GM23338 (cell line): ENCODE data around the gene CSTPP1. TPM values are rescaled to one million over a fixed set of nuclear protein-coding genes. Genes with fewer than 3 reads are reported as not detected.

Source experiments
- ATAC-seq: fragments of 200-7000 bp; cut with Tn5 transposase; 3 replicates; pipeline ENCODE4 v1.9.1; 2020
- DNase-seq: peaks from one replicate; pipeline ENCODE4 v3.0.0-alpha.2; 2015; ENCODE audit warnings: low spot score
- H2AFZ ChIP-seq: fragments of 200-600 bp; sonication (generic); 2 replicates; pipeline ENCODE4 v1.8.0; 2016; ENCODE audit warnings: antibody characterized with exemption, mild to moderate bottlenecking, moderate library complexity
- H3F3A ChIP-seq: fragments of 200-600 bp; sonication (generic); replicated peaks from 2 replicates; pipeline ENCODE4 v1.8.0; 2017; ENCODE audit warnings: antibody characterized with exemption, mixed run types, low read depth
- H3K27ac ChIP-seq: fragments of 200-600 bp; sonication (generic); 2 replicates; pipeline ENCODE4 v1.6.1; 2016; ENCODE audit warnings: low read depth
- H3K27me3 ChIP-seq: fragments of 200-600 bp; sonication (generic); 2 replicates; pipeline ENCODE4 v1.8.0; 2016; ENCODE audit warnings: mild to moderate bottlenecking, mixed run types, moderate library complexity; ENCODE audit not compliant: insufficient read depth
- H3K36me3 ChIP-seq: fragments of 200-600 bp; sonication (generic); 2 replicates; pipeline ENCODE4 v1.8.0; 2016; ENCODE audit warnings: mild to moderate bottlenecking; ENCODE audit not compliant: insufficient read depth
- H3K4me1 ChIP-seq: fragments of 200-600 bp; sonication (generic); 2 replicates; pipeline ENCODE4 v1.8.0; 2016; ENCODE audit warnings: mild to moderate bottlenecking, moderate library complexity; ENCODE audit not compliant: insufficient read depth
- H3K4me2 ChIP-seq: fragments of 200-600 bp; sonication (generic); 2 replicates; pipeline ENCODE4 v1.7.1; 2017; ENCODE audit warnings: mixed run types
- H3K4me3 ChIP-seq: fragments of 200-600 bp; sonication (generic); 2 replicates; pipeline ENCODE4 v1.6.1; 2016; ENCODE audit warnings: mixed run types
- H3K79me2 ChIP-seq: fragments of 200-600 bp; sonication (generic); replicated peaks from 2 replicates; pipeline ENCODE4 v1.8.0; 2017; ENCODE audit warnings: mild to moderate bottlenecking; ENCODE audit not compliant: insufficient read depth
- H3K9me2 ChIP-seq: fragments of 200-600 bp; sonication (generic); 2 replicates; pipeline ENCODE4 v1.8.0; 2017; ENCODE audit not compliant: insufficient read depth
- H4K20me1 ChIP-seq: fragments of 200-600 bp; sonication (generic); replicated peaks from 2 replicates; pipeline ENCODE4 v1.8.0; 2017; ENCODE audit warnings: mild to moderate bottlenecking; ENCODE audit not compliant: insufficient read depth
- H3K27ac Mint-ChIP-seq: 2 replicates; pipeline ENCODE4 v1.8.0; 2020; ENCODE audit warnings: inconsistent platforms, mild to moderate bottlenecking, moderate library complexity, mixed read lengths
- H3K27me3 Mint-ChIP-seq: 3 replicates; pipeline ENCODE4 v1.8.0; 2022; ENCODE audit warnings: low read depth, mild to moderate bottlenecking, moderate library complexity, mixed read lengths, inconsistent platforms; ENCODE audit not compliant: insufficient read depth, poor library complexity
- H3K36me3 Mint-ChIP-seq: 3 replicates; pipeline ENCODE4 v1.8.0; 2021; ENCODE audit warnings: low read depth, mild to moderate bottlenecking, inconsistent platforms, moderate library complexity, mixed read lengths
- H3K4me1 Mint-ChIP-seq: 3 replicates; pipeline ENCODE4 v1.8.0; 2020; ENCODE audit warnings: mild to moderate bottlenecking, inconsistent platforms, mixed read lengths
- H3K4me3 Mint-ChIP-seq: 3 replicates; pipeline ENCODE4 v1.8.0; 2021; ENCODE audit warnings: moderate library complexity, mild to moderate bottlenecking, inconsistent platforms, mixed read lengths
- H3K9me3 Mint-ChIP-seq: 3 replicates; pipeline ENCODE4 v1.8.0; 2020; ENCODE audit warnings: moderate library complexity, mild to moderate bottlenecking, inconsistent platforms, mixed read lengths
- CREB1 ChIP-seq: fragments of 250-450 bp; sonication (Bioruptor Pico); IDR thresholded peaks from 2 replicates; pipeline ENCODE4 v1.5.0; 2020; ENCODE audit warnings: low read depth, mild to moderate bottlenecking, moderate library complexity
- CTCF ChIP-seq, 2 experiments: fragments of 200-600 bp in 1 of 2; sonication (generic) in 1 of 2; conservative IDR thresholded peaks; 2 replicates each; pipeline versions ENCODE4 v1.5.1 to v1.6.1; 2016 to 2017; ENCODE audit warnings: antibody characterized with exemption in 2 of 2, low read depth in 2 of 2, mild to moderate bottlenecking in 2 of 2, moderate library complexity in 1 of 2
- EZH2 ChIP-seq: fragments of 200-600 bp; sonication (generic); IDR thresholded peaks from one replicate; pipeline ENCODE4 v1.8.0; 2017; ENCODE audit warnings: antibody characterized with exemption, mild to moderate bottlenecking, low read depth; ENCODE audit not compliant: unreplicated experiment
- EZH2phosphoT487 ChIP-seq: fragments of 200-600 bp; sonication (generic); IDR thresholded peaks from one replicate; pipeline ENCODE4 v1.8.1; 2018; ENCODE audit warnings: antibody characterized with exemption; ENCODE audit not compliant: unreplicated experiment
- JUNB ChIP-seq: IDR thresholded peaks from one replicate; pipeline ENCODE4 v1.6.1; 2016; ENCODE audit warnings: antibody characterized with exemption; ENCODE audit not compliant: unreplicated experiment
- NANOG ChIP-seq: IDR thresholded peaks from 2 replicates; pipeline ENCODE4 v1.6.1; 2016; ENCODE audit warnings: antibody characterized with exemption, borderline replicate concordance
- POLR2AphosphoS5 ChIP-seq: IDR thresholded peaks from 2 replicates; pipeline ENCODE4 v1.6.1; 2016; ENCODE audit warnings: antibody characterized with exemption, low read depth
- STAT1 ChIP-seq: IDR thresholded peaks from one replicate; pipeline ENCODE4 v1.6.1; 2016; ENCODE audit warnings: antibody characterized with exemption; ENCODE audit not compliant: unreplicated experiment
- ZNF114 ChIP-seq: fragments of 250-450 bp; sonication (Bioruptor Pico); IDR thresholded peaks from 2 replicates; pipeline ENCODE4 v1.5.0; 2020; ENCODE audit warnings: mild to moderate bottlenecking, moderate library complexity
- ZNF331 ChIP-seq: fragments of 250-450 bp; sonication (Bioruptor Pico); IDR thresholded peaks from 2 replicates; pipeline ENCODE4 v1.5.0; 2020; ENCODE audit warnings: low read depth, mild to moderate bottlenecking, moderate library complexity
- ZNF462 ChIP-seq: fragments of 250-450 bp; sonication (Bioruptor Pico); IDR thresholded peaks from 2 replicates; pipeline ENCODE4 v1.5.0; 2020; ENCODE audit warnings: mild to moderate bottlenecking, moderate library complexity
- polyA plus RNA-seq: library from polyadenylated mRNA; unstranded; fragments of >200 nt; fragmentation: Nextera tagmentation; extraction: Ambion mirVana; gene quantifications from 2 replicates; pipeline ENCODE4 v1.2.1, GENCODE V29; 2016
- total RNA-seq: library from RNA; depleted of rRNA; stranded (reverse); fragments of >200 nt; shearing (Covaris generic); gene quantifications from 2 replicates; pipeline ENCODE4 v1.2.3, GENCODE V29; 2014
- TF ChIP-seq, protein P1 (sequence below): IDR thresholded peaks from 2 replicates; pipeline ENCODE4 v1.6.1; 2016; ENCODE audit warnings: antibody characterized with exemption
- TF ChIP-seq, protein P2 (sequence below): IDR thresholded peaks from one replicate; pipeline ENCODE4 v1.6.1; 2018; ENCODE audit warnings: antibody characterized with exemption; ENCODE audit not compliant: unreplicated experiment

The CSTPP1 gene
- total and polyA plus RNA-seq, 2 experiments from 2014 or later: 23.5 to 42.6 TPM

- peak overlapping the region; percentile 29; the same call in 1 of the 2 replicates for H3K4me3 ChIP-seq
- ATAC-seq (peak; percentile 57), DNase-seq (peak; percentile 80)
- peaks cover 19% of the 10 kb centered on the region for H3F3A ChIP-seq
- H3K79me2 ChIP-seq: peaks cover 58% of the 10 kb centered on the region
- no peaks in the 10 kb centered on the region for H3K36me3 ChIP-seq
- peaks cover 65% of the 10 kb centered on the region for H3K4me1 Mint-ChIP-seq
- H3K36me3 Mint-ChIP-seq: peaks cover 24% of the 10 kb centered on the region
- peak overlapping the region; percentile 21 for H3K4me3 Mint-ChIP-seq
- 0 out of 2 replicates have a peak, but pooled peaks cover 3% of the 10 kb centered on the region for H4K20me1 ChIP-seq
- no peaks in the 10 kb centered on the region for H3K27me3 ChIP-seq
- no peaks in the 10 kb centered on the region for H3K9me2 ChIP-seq
- peak overlapping the region; percentile 91 for H3K27ac ChIP-seq
- peaks cover 57% of the 10 kb centered on the region for H3K4me1 ChIP-seq
- peaks cover 8% of the 10 kb centered on the region for H3K27me3 Mint-ChIP-seq
- peak overlapping the region; percentile 67 for H3K4me2 ChIP-seq
- no peak overlapping the region for H2AFZ ChIP-seq
- H3K9me3 Mint-ChIP-seq: no peaks in the 10 kb centered on the region
- H3K27ac Mint-ChIP-seq: peak overlapping the region; percentile 82
- TF ChIP-seq ZNF331 (CRISPR knock-in tag) (no peak), ZNF114 (no peak; the same call in 1 of the 2 replicates), ZNF462 (no peak), STAT1 (no peak), POLR2AphosphoS5 (no peak), EZH2 (no peak), JUNB (no peak), CTCF (conservative IDR thresholded peaks at IDR 0.05; ENCODE audit: low read depth in 2 of 2) (no peak), EZH2phosphoT487 (no peak), NANOG (no peak), CREB1 (no peak)
- TF ChIP-seq, protein P1, sequence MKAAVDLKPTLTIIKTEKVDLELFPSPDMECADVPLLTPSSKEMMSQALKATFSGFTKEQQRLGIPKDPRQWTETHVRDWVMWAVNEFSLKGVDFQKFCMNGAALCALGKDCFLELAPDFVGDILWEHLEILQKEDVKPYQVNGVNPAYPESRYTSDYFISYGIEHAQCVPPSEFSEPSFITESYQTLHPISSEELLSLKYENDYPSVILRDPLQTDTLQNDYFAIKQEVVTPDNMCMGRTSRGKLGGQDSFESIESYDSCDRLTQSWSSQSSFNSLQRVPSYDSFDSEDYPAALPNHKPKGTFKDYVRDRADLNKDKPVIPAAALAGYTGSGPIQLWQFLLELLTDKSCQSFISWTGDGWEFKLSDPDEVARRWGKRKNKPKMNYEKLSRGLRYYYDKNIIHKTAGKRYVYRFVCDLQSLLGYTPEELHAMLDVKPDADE: no peak
- TF ChIP-seq, protein P2, sequence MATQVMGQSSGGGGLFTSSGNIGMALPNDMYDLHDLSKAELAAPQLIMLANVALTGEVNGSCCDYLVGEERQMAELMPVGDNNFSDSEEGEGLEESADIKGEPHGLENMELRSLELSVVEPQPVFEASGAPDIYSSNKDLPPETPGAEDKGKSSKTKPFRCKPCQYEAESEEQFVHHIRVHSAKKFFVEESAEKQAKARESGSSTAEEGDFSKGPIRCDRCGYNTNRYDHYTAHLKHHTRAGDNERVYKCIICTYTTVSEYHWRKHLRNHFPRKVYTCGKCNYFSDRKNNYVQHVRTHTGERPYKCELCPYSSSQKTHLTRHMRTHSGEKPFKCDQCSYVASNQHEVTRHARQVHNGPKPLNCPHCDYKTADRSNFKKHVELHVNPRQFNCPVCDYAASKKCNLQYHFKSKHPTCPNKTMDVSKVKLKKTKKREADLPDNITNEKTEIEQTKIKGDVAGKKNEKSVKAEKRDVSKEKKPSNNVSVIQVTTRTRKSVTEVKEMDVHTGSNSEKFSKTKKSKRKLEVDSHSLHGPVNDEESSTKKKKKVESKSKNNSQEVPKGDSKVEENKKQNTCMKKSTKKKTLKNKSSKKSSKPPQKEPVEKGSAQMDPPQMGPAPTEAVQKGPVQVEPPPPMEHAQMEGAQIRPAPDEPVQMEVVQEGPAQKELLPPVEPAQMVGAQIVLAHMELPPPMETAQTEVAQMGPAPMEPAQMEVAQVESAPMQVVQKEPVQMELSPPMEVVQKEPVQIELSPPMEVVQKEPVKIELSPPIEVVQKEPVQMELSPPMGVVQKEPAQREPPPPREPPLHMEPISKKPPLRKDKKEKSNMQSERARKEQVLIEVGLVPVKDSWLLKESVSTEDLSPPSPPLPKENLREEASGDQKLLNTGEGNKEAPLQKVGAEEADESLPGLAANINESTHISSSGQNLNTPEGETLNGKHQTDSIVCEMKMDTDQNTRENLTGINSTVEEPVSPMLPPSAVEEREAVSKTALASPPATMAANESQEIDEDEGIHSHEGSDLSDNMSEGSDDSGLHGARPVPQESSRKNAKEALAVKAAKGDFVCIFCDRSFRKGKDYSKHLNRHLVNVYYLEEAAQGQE: no peak
Measured at GRCh38 chr11:46906609-46907041, 29.9 kb upstream of the CSTPP1 start.
